KMS-11 (cell line): ENCODE measurements around the gene MAPK11.

Experiments
- H2AFZ ChIP-seq: fragments of 200-600 bp; sonication (generic); 2 replicates; pipeline ENCODE4 v1.6.1; 2016; ENCODE audit warnings: antibody characterized with exemption, mixed run types, low read depth
- H3K27ac ChIP-seq: fragments of 200-600 bp; sonication (generic); 2 replicates; pipeline ENCODE4 v1.6.1; 2016; ENCODE audit warnings: mild to moderate bottlenecking, mixed run types
- H3K27me3 ChIP-seq: fragments of 200-600 bp; sonication (generic); 2 replicates; pipeline ENCODE4 v1.6.1; 2017; ENCODE audit warnings: mild to moderate bottlenecking, low read depth, mixed run types, moderate library complexity; ENCODE audit not compliant: insufficient read depth
- H3K36me3 ChIP-seq: fragments of 200-600 bp; sonication (generic); 2 replicates; pipeline ENCODE4 v1.6.1; 2017; ENCODE audit warnings: mild to moderate bottlenecking, mixed run types; ENCODE audit not compliant: insufficient read depth
- H3K4me1 ChIP-seq: fragments of 200-600 bp; sonication (generic); 2 replicates; pipeline ENCODE4 v1.6.1; 2016; ENCODE audit warnings: mild to moderate bottlenecking, low read depth, mixed run types; ENCODE audit not compliant: poor library complexity, severe bottlenecking
- H3K4me2 ChIP-seq: fragments of 200-600 bp; sonication (generic); 2 replicates; pipeline ENCODE4 v1.7.0; 2016; ENCODE audit warnings: mild to moderate bottlenecking, mixed run types
- H3K4me3 ChIP-seq: fragments of 200-600 bp; sonication (generic); IDR thresholded peaks from 2 replicates; pipeline ENCODE4 v1.6.1; 2017; ENCODE audit warnings: low read depth, low read length, mixed read lengths; ENCODE audit not compliant: insufficient read depth
- H3K79me2 ChIP-seq: fragments of 200-600 bp; sonication (generic); 2 replicates; pipeline ENCODE4 v1.6.1; 2016; ENCODE audit warnings: low read depth, mixed run types; ENCODE audit not compliant: insufficient read depth
- H3K9ac ChIP-seq: fragments of 200-600 bp; sonication (generic); 2 replicates; pipeline ENCODE4 v1.6.1; 2016; ENCODE audit warnings: mild to moderate bottlenecking, mixed run types
- H4K20me1 ChIP-seq: fragments of 200-600 bp; sonication (generic); 2 replicates; pipeline ENCODE4 v1.6.1; 2016; ENCODE audit warnings: mild to moderate bottlenecking, mixed run types; ENCODE audit not compliant: insufficient read depth
- TF ChIP-seq, protein P1 (sequence below): fragments of 200-600 bp; sonication (generic); conservative IDR thresholded peaks from 2 replicates; pipeline ENCODE4 v1.6.1; 2017; ENCODE audit warnings: low read depth, mild to moderate bottlenecking, antibody characterized with exemption, low read length, moderate library complexity, mixed read lengths

Gene MAPK11

DNA sequence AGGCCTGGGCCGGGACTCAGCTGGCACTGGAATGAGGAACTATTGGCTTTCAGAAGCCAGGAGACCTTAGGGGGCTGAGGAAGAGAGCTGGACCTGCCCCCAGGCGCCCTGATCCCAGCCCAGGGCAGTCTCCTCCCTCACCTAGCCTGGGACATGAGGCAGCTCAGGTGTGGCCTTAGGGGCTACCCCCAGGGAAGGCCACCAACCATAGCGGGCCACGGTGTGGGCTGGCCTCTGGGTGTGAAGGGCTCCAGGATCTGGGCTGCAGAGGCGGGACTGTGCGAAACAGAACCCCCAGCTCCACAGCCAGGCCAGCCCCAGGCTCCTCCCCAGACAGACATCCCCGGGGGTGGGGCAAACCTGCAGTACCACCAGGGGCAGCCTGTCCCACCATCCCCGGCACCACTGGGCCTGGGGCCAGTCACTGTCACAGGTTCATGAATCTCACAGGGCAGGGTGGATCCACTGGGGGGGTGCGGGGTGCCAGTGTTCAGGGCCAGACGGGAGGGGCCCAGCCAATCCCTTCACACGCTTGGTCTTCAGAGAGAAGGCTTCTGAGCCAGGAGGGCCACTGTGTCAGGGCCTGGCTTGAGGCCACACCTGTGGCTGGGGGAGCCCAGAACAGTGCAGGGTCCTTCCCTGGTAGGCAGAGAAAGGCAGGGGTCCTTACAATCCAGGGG lies 33.8 kb upstream of the MAPK11 start:
- Histone ChIP-seq H3K4me1 (peaks cover 4% of the 10 kb centered on the region), H3K36me3 (no peaks in the 10 kb centered on the region), H3K4me2 (no peak overlapping the region), H3K27ac (no peak overlapping the region), H3K9ac (no peak overlapping the region), H3K79me2 (no peaks in the 10 kb centered on the region), H3K27me3 (no peaks in the 10 kb centered on the region), H2AFZ (no peak overlapping the region), H3K4me3 (no peak overlapping the region), H4K20me1 (no peaks in the 10 kb centered on the region)
- TF ChIP-seq, protein P1, sequence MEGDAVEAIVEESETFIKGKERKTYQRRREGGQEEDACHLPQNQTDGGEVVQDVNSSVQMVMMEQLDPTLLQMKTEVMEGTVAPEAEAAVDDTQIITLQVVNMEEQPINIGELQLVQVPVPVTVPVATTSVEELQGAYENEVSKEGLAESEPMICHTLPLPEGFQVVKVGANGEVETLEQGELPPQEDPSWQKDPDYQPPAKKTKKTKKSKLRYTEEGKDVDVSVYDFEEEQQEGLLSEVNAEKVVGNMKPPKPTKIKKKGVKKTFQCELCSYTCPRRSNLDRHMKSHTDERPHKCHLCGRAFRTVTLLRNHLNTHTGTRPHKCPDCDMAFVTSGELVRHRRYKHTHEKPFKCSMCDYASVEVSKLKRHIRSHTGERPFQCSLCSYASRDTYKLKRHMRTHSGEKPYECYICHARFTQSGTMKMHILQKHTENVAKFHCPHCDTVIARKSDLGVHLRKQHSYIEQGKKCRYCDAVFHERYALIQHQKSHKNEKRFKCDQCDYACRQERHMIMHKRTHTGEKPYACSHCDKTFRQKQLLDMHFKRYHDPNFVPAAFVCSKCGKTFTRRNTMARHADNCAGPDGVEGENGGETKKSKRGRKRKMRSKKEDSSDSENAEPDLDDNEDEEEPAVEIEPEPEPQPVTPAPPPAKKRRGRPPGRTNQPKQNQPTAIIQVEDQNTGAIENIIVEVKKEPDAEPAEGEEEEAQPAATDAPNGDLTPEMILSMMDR: no peak

GRCh38 chr22:50303515-50303847 lies 33.3 kb upstream of the MAPK11 start:
- H2AFZ ChIP-seq: no peak overlapping the region
- H3K4me2 ChIP-seq: no peak overlapping the region
- no peak overlapping the region for H3K9ac ChIP-seq
- H3K4me1 ChIP-seq: peaks cover 4% of the 10 kb centered on the region
- H3K27ac ChIP-seq: no peak overlapping the region
- H3K36me3 ChIP-seq: no peaks in the 10 kb centered on the region
- no peaks in the 10 kb centered on the region for H3K27me3 ChIP-seq
- no peak overlapping the region for H3K4me3 ChIP-seq
- no peaks in the 10 kb centered on the region for H4K20me1 ChIP-seq
- no peaks in the 10 kb centered on the region for H3K79me2 ChIP-seq
- TF ChIP-seq, protein P1: no peak

GRCh38 chr22:50302564-50302963 lies 32.4 kb upstream of the MAPK11 start:
- TF ChIP-seq, protein P1: no peak
- H3K79me2 ChIP-seq: no peaks in the 10 kb centered on the region
- no peak overlapping the region for H3K4me2 ChIP-seq
- no peak overlapping the region for H2AFZ ChIP-seq
- H3K9ac ChIP-seq: no peak overlapping the region
- H3K27ac ChIP-seq: no peak overlapping the region
- no peak overlapping the region for H3K4me3 ChIP-seq
- H3K27me3 ChIP-seq: no peaks in the 10 kb centered on the region
- H3K4me1 ChIP-seq: peaks cover 4% of the 10 kb centered on the region
- no peaks in the 10 kb centered on the region for H4K20me1 ChIP-seq
- no peaks in the 10 kb centered on the region for H3K36me3 ChIP-seq

GRCh38 chr22:50302041-50302541 lies 31.9 kb upstream of the MAPK11 start:
- no peak overlapping the region for H3K4me3 ChIP-seq
- H3K4me2 ChIP-seq: no peak overlapping the region
- H3K27ac ChIP-seq: no peak overlapping the region
- TF ChIP-seq, protein P1: no peak
- H3K79me2 ChIP-seq: no peaks in the 10 kb centered on the region
- no peaks in the 10 kb centered on the region for H3K36me3 ChIP-seq
- H3K4me1 ChIP-seq: peaks cover 4% of the 10 kb centered on the region
- H4K20me1 ChIP-seq: no peaks in the 10 kb centered on the region
- H3K9ac ChIP-seq: no peak overlapping the region
- no peak overlapping the region for H2AFZ ChIP-seq
- no peaks in the 10 kb centered on the region for H3K27me3 ChIP-seq
